GM12891 (cell line): ENCODE results near the gene ARHGEF6.

Experiments used
- DNase-seq: peaks from one replicate; pipeline ENCODE4 v3.0.0; 2011; ENCODE audit warnings: low spot score; ENCODE audit not compliant: insufficient read length
- FAIRE-seq: peaks from 2 replicates; lab custom pipeline; 2011; peaks lifted over from hg19 to GRCh38; lab: Jason Lieb, UNC
- PAX5 ChIP-seq: IDR thresholded peaks from 2 replicates; pipeline ENCODE4 v1.6.1; 2011; ENCODE audit warnings: low read length, moderate library complexity, mild to moderate bottlenecking; ENCODE audit not compliant: insufficient read depth, severe bottlenecking
- POLR2A ChIP-seq: IDR thresholded peaks from 2 replicates; pipeline ENCODE4 v1.6.1; 2011; ENCODE audit warnings: low read depth, low read length, control low read depth
- POLR2AphosphoS5 ChIP-seq: IDR thresholded peaks from 2 replicates; pipeline ENCODE4 v1.6.1; 2011; ENCODE audit warnings: low read depth, low read length, control low read depth
- POU2F2 ChIP-seq: IDR thresholded peaks from 2 replicates; pipeline ENCODE4 v1.6.1; 2011; ENCODE audit warnings: low read depth, mild to moderate bottlenecking, control low read depth, low read length, moderate library complexity
- SPI1 ChIP-seq: IDR thresholded peaks from 2 replicates; pipeline ENCODE4 v1.6.1; 2011; ENCODE audit warnings: low read depth, low read length, control low read depth
- TAF1 ChIP-seq: IDR thresholded peaks from 2 replicates; pipeline ENCODE4 v1.6.1; 2011; ENCODE audit warnings: low read depth, low read length, control low read depth

Gene ARHGEF6

DNA sequence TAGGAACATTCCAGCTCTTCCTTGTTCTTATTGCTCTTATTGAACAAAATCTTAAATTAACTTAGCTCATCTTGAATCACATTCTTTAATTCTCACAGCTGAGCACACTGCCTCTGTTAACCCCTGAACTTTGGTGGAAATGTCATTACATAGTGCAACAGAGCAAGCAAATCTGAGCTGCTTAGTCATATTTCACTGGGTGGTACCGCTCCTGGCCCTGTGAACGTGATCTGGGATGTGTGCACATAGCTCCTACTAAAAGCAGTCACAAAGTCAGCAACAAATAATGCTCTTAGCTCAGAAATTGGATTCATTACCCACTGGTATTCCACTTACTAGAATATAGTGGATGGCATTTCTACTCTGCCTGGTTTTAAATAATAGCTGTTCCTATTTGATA lies 27.9 kb downstream of the ARHGEF6 start:
- no peak for FAIRE-seq
- TF ChIP-seq POLR2AphosphoS5 (no peak), POU2F2 (no peak), TAF1 (no peak), PAX5 (no peak), POLR2A (no peak), SPI1 (no peak)
- no peak for DNase-seq

DNA sequence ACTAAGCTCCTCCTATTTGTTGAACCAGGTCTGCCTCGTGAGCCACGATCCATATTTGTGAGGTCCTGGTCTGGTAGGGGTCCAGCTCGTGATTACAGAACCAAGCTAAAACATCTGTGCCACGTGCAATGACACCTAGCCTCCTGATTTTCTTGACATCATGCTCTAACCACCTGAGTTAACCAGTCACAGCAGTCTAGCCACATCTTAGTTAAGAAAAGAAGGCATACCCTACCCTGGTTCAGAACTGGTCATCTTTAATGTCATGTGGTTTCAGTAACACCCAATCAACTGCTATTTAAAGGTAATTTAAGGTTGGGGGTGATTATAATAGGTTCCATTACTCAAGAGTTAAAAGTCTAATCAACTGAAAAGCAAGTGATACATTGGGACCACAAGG lies 28.4 kb downstream of the ARHGEF6 start:
- no peak for DNase-seq
- TF ChIP-seq POLR2AphosphoS5 (no peak), POLR2A (no peak), POU2F2 (no peak), TAF1 (no peak), SPI1 (no peak), PAX5 (no peak)
- no peak for FAIRE-seq

DNA sequence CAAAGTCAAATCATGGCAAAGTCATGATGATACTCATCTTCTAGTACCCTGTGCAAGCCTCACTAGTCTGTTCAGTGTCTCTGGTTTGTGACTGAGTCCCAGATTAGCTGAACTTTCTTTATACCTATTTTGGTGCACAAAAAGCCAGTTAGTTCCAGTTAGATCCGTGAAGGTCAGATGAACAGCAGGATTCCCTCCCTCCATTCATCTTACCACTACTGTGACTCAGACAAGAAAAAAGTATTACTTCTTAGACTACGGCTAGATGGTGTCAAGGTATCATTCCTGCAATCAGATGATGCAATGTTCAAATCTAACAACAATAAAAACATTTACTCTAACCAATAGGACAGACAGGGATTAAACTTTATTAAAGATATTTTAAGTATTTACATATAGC lies 30.4 kb downstream of the ARHGEF6 start:
- no peak for FAIRE-seq
- no peak for DNase-seq

DNA sequence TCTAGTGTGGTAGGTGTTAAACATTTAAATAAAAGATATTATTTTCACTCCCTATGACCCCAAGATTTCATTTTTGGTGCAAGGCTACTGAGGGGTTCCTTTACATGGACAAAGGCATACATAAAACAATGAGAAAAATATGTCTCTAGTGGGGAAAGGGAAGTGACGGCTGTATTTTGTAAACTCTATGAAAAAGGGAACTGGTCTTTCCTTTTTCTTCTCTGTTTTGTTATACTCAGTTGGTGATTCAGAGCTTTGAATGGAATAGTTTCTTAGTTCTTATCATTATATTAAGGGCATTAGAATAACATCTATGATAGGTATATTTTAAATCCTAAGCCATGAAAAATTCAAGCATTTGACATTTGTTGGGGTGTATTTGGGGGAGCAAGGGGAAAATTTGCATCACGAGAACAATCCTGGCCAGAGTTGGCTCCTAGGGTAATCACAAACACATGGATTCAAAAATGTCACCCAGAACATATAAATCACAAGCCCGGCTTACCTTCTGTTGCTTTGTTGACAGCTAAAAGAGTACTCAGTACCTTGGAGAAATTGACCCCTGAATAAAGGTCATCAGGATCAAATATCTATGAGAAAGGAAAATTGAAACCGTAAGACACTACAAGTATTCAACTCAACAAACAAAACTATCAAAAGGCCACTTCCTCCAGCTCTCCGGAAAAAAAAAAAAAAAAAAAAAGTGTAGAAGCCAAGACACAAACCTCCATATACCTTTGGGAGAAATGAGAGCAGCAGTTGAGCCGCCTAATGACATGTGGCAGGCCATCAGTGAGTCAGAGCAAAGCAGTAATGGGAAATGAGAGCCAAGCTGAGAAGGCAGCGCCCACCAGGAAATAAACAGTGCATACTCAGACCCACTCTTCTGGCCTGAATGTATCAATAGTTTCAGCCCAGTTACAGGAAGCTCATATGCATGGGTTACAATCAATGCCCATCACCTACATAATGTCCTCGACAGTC lies 33.4 kb downstream of the ARHGEF6 start:
- FAIRE-seq (no peak), DNase-seq (no peak)
- TF ChIP-seq SPI1 (peak; percentile 81), TAF1 (no peak)

More for the DNA sequence above, 30.4 kb downstream of the ARHGEF6 start:
- TF ChIP-seq SPI1: no peak

DNA sequence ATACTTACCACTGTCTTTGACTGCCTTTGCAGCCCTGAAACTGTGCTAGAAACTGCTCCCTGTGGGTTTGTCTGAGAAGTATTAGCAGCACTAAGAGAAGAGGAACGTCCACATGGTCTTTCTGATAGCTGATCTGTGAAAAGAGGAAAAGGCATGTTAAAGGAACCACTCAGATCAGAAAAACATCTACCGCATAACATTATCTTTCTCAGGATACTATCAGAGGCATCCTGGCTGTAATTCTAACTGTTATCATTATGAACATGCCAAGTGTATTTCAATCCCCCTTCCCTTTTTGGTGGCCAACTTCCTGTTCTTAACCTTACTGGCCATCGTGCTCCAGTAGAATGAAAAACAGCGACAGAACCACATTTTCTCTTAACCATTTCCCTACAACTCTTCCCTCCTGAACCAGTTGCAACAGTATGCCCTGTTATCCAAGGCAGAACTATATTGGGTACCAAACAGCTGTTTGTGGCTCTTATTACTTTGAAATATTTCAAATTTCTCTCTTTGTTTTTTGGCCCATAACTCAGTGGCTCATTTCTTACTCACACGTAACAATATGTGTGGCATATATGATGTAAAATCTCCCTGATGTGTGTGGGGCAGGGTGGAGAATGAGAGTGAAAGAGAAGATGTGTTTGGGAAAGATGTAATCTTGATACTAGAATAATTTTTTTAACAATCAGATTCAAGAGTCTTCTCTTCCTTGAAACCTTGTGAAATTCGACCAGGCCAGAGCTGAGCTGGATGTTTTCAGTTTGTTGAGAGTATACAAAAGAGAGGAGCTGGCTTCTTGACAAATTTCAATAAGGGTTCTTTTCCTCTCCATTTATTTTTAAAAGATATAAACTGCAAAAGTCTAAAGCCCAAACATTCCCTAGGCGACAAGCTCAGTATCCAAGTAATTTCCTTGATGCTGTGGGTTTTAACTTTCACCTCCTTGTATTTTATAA lies 35.2 kb downstream of the ARHGEF6 start:
- TF ChIP-seq SPI1 (peak; percentile 31; the same call in 1 of the 2 replicates), TAF1 (no peak)
- DNase-seq (no peak), FAIRE-seq (peak; percentile 81)

DNA sequence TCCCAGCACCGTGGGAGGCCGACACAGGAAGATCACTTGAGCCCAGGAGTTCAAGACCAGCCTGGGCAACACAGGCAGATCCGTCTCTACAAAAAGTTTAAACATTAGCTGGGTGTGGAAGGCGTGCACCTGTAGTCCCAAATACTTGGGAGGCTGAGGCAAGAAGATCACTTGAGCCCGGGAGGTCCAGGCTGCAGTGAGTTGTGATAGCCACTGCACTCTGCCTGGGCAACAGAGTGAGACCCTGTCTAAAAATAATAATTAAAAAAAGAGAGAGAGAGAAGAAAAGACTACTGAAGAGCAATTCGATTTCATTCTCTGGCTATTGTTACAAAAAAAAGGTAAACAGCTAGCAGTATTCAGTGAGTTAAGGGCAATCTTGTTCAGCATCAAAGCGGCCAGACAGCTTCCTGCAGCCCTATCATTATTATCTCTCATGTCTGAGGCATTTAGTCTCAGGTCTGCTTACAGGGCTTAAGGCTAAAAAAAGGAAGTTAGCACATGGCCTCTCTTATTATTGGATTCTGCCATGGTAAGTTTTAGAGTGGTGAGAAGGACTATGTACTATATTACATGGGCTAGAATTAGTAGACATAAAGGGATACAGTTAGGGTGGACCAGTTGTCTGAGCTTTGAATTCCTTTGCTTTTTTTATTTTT lies 37.9 kb downstream of the ARHGEF6 start:
- no peak for FAIRE-seq
- TF ChIP-seq PAX5: no peak
- TF ChIP-seq POLR2A: no peak
- TF ChIP-seq TAF1: no peak
- no peak for TF ChIP-seq POU2F2
- TF ChIP-seq SPI1: no peak
- no peak for TF ChIP-seq POLR2AphosphoS5
- DNase-seq: no peak

DNA sequence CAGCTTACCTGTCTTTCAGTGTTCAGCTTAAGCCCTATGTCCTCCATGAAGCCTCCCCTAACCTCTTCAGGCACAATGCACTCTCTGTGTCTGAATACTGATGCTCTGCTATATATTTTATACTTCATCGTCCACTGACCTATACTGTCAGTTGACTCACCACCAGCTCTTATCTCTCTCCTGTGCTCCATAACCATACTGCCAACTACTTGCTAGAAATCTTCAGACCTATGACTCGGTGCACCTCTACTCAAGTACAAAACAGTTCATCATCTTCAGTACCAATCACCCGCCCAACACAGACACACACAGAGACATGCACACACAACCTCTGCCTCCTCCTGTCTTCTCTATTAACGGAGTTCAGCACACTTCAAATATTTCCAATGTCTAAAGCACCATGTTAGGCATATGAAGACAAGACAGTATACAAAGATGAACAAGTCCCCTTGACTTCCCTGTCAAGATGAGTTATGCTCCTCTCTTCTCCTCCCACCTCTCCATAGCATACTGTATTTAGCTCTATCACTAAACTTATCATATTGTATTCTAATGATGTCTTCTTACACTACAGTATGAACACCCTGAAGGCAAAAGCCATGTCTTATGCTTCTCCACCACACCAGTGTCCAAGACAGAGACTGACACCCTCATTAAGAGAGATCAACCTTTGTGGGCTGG lies 42.5 kb downstream of the ARHGEF6 start:
- no peak for TF ChIP-seq POLR2AphosphoS5
- peak; percentile 9 for FAIRE-seq
- no peak for DNase-seq

DNA sequence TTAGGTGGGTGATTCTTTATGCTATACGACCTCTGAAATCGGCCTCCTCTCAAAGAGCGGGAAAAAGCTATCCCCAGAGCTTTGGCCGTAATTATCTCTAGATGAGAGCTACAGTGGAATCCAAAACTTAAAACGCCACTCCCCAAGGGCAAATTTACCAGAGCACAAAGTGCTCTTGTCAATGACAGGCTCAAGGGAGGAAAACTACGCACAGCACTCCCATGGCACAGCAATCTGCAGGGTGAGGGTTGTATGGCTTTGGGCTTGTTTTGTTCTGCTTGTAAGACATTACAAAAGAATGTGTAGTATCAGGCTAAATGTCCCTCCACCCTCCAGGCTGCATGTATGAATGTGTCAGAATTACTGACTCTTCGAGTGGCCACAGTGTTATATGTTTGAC lies 44.0 kb downstream of the ARHGEF6 start:
- FAIRE-seq: peak; percentile 13

DNA sequence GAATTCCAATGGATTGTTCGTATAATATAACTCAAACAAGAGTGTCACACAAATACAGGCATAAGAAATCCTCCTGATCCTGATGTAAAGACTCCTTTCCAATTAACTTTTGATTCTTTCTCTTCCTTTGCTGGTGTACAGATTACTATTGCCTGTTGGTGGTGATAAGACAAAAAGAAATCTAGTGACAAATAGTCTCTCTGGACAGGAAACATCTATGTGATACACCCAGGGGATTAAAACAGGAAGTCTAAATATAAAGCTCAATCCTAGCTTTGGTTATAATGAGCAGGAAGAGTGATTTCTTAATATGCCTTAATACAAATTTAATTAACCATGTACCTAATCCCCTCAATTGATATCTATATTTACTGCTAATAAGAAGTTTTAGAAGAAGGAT lies 45.1 kb downstream of the ARHGEF6 start:
- TF ChIP-seq SPI1 (no peak), POU2F2 (no peak), POLR2AphosphoS5 (no peak), TAF1 (no peak), POLR2A (no peak), PAX5 (no peak)
- FAIRE-seq (no peak), DNase-seq (no peak)

More for the DNA sequence above, 44.0 kb downstream of the ARHGEF6 start:
- no peak for TF ChIP-seq SPI1
- no peak for TF ChIP-seq PAX5
- TF ChIP-seq TAF1: no peak
- TF ChIP-seq POU2F2: no peak
- no peak for TF ChIP-seq POLR2AphosphoS5
- no peak for TF ChIP-seq POLR2A
- no peak for DNase-seq
